WTC11 (cell line): ENCODE data around the gene KLHDC2.
"Not testable (repeated sequence)": the region's sequence is repeated elsewhere in the genome, so short reads cannot be mapped to it uniquely, and the experiment has no call there.

Experiments used
- ESRRA ChIP-seq: sonication (generic); formaldehyde crosslinking; IDR thresholded peaks from 2 replicates; pipeline ENCODE4 v1.8.1; 2022; ENCODE audit warnings: mild to moderate bottlenecking, missing genetic modification reagents, borderline replicate concordance
- FOXJ3 ChIP-seq: sonication (generic); formaldehyde crosslinking; IDR thresholded peaks from 2 replicates; pipeline ENCODE4 v1.9.0; 2021; ENCODE audit warnings: missing genetic modification reagents, mild to moderate bottlenecking, borderline replicate concordance
- SMAD3 ChIP-seq: sonication (generic); formaldehyde crosslinking; IDR thresholded peaks from 2 replicates; pipeline ENCODE4 v1.8.0; 2022; ENCODE audit warnings: missing genetic modification reagents, mild to moderate bottlenecking, borderline replicate concordance
- SP1 ChIP-seq: sonication (generic); formaldehyde crosslinking; conservative IDR thresholded peaks from 2 replicates; pipeline ENCODE4 v1.8.1; 2022; ENCODE audit warnings: missing genetic modification reagents
- ZNF121 ChIP-seq: sonication (generic); formaldehyde crosslinking; IDR thresholded peaks from 2 replicates; pipeline ENCODE4 v1.8.0; 2023; ENCODE audit warnings: missing genetic modification reagents
- ZNF138 ChIP-seq: sonication (generic); formaldehyde crosslinking; conservative IDR thresholded peaks from 2 replicates; pipeline ENCODE4 v1.8.1; 2022; ENCODE audit warnings: mild to moderate bottlenecking, moderate library complexity, missing genetic modification reagents
- ZNF232 ChIP-seq: sonication (generic); formaldehyde crosslinking; IDR thresholded peaks from 2 replicates; pipeline ENCODE4 v1.8.0; 2022; ENCODE audit warnings: mild to moderate bottlenecking, missing genetic modification reagents
- ZNF416 ChIP-seq: fragments of 250-450 bp; sonication (Bioruptor Pico); IDR thresholded peaks from 2 replicates; pipeline ENCODE4 v1.9.0; 2021; ENCODE audit warnings: mild to moderate bottlenecking, inconsistent platforms
- TF ChIP-seq, protein P1 (sequence below): sonication (generic); formaldehyde crosslinking; IDR thresholded peaks from 2 replicates; pipeline ENCODE4 v1.8.1; 2023; ENCODE audit warnings: mild to moderate bottlenecking, moderate library complexity, missing genetic modification reagents
- TF ChIP-seq, protein P2 (sequence below): sonication (generic); formaldehyde crosslinking; IDR thresholded peaks from 2 replicates; pipeline ENCODE4 v1.8.1; 2022; ENCODE audit warnings: low read depth, missing genetic modification reagents, borderline replicate concordance
- TF ChIP-seq, protein P3 (sequence below): fragments of 200-600 bp; IDR thresholded peaks from 2 replicates; pipeline ENCODE4 v1.8.0; 2022; ENCODE audit warnings: antibody characterized with exemption
- TF ChIP-seq, protein P4 (sequence below): sonication (generic); formaldehyde crosslinking; IDR thresholded peaks from 2 replicates; pipeline ENCODE4 v1.8.0; 2022; ENCODE audit warnings: mild to moderate bottlenecking, missing genetic modification reagents
- TF ChIP-seq, protein P5 (sequence below): sonication (generic); formaldehyde crosslinking; IDR thresholded peaks from 2 replicates; pipeline ENCODE4 v1.8.1; 2023; ENCODE audit warnings: mild to moderate bottlenecking, missing genetic modification reagents, moderate library complexity
- TF ChIP-seq, protein P6 (sequence below): sonication (generic); formaldehyde crosslinking; IDR thresholded peaks from 2 replicates; pipeline ENCODE4 v1.8.1; 2023; ENCODE audit warnings: mild to moderate bottlenecking, missing genetic modification reagents, moderate library complexity

DNA sequence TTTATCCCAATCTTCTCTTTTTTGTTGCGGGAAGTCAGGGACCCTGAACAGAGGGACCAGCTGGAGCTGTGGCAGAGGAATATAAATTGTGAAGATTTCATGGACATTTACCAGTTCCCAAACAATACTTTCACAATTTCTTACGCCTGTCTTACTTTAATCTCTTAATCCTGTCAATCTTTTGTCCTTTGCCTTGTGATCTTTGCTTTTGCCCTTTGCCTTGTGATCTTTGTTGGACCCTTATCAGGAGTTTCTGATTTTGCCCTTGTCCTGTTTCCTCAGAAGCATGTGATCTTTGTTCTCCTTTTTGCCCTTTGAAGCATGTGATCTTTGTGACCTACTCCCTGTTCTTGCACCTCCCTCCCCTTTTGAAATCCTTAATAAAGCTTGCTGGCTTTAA lies 48.2 kb downstream of the KLHDC2 start:
- TF ChIP-seq, protein P1, sequence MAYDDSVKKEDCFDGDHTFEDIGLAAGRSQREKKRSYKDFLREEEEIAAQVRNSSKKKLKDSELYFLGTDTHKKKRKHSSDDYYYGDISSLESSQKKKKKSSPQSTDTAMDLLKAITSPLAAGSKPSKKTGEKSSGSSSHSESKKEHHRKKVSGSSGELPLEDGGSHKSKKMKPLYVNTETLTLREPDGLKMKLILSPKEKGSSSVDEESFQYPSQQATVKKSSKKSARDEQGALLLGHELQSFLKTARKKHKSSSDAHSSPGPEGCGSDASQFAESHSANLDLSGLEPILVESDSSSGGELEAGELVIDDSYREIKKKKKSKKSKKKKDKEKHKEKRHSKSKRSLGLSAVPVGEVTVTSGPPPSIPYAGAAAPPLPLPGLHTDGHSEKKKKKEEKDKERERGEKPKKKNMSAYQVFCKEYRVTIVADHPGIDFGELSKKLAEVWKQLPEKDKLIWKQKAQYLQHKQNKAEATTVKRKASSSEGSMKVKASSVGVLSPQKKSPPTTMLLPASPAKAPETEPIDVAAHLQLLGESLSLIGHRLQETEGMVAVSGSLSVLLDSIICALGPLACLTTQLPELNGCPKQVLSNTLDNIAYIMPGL (CRISPR knock-in tag), result not testable (repeated sequence)
- TF ChIP-seq, protein P2, sequence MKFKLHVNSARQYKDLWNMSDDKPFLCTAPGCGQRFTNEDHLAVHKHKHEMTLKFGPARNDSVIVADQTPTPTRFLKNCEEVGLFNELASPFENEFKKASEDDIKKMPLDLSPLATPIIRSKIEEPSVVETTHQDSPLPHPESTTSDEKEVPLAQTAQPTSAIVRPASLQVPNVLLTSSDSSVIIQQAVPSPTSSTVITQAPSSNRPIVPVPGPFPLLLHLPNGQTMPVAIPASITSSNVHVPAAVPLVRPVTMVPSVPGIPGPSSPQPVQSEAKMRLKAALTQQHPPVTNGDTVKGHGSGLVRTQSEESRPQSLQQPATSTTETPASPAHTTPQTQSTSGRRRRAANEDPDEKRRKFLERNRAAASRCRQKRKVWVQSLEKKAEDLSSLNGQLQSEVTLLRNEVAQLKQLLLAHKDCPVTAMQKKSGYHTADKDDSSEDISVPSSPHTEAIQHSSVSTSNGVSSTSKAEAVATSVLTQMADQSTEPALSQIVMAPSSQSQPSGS (CRISPR knock-in tag), result not testable (repeated sequence)
- not testable (repeated sequence) for TF ChIP-seq FOXJ3 (CRISPR knock-in tag); ZNF232 (CRISPR knock-in tag); ZNF416; ESRRA (CRISPR knock-in tag); ZNF138; SP1 (CRISPR knock-in tag); ZNF121 (CRISPR knock-in tag); SMAD3 (CRISPR knock-in tag)
- TF ChIP-seq, protein P3, sequence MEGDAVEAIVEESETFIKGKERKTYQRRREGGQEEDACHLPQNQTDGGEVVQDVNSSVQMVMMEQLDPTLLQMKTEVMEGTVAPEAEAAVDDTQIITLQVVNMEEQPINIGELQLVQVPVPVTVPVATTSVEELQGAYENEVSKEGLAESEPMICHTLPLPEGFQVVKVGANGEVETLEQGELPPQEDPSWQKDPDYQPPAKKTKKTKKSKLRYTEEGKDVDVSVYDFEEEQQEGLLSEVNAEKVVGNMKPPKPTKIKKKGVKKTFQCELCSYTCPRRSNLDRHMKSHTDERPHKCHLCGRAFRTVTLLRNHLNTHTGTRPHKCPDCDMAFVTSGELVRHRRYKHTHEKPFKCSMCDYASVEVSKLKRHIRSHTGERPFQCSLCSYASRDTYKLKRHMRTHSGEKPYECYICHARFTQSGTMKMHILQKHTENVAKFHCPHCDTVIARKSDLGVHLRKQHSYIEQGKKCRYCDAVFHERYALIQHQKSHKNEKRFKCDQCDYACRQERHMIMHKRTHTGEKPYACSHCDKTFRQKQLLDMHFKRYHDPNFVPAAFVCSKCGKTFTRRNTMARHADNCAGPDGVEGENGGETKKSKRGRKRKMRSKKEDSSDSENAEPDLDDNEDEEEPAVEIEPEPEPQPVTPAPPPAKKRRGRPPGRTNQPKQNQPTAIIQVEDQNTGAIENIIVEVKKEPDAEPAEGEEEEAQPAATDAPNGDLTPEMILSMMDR, result not testable (repeated sequence)
- TF ChIP-seq, protein P4, sequence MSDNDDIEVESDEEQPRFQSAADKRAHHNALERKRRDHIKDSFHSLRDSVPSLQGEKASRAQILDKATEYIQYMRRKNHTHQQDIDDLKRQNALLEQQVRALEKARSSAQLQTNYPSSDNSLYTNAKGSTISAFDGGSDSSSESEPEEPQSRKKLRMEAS, result not testable (repeated sequence)
- TF ChIP-seq, protein P5, sequence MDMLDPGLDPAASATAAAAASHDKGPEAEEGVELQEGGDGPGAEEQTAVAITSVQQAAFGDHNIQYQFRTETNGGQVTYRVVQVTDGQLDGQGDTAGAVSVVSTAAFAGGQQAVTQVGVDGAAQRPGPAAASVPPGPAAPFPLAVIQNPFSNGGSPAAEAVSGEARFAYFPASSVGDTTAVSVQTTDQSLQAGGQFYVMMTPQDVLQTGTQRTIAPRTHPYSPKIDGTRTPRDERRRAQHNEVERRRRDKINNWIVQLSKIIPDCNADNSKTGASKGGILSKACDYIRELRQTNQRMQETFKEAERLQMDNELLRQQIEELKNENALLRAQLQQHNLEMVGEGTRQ (CRISPR knock-in tag), result not testable (repeated sequence)
- TF ChIP-seq, protein P6, sequence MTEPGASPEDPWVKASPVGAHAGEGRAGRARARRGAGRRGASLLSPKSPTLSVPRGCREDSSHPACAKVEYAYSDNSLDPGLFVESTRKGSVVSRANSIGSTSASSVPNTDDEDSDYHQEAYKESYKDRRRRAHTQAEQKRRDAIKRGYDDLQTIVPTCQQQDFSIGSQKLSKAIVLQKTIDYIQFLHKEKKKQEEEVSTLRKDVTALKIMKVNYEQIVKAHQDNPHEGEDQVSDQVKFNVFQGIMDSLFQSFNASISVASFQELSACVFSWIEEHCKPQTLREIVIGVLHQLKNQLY (CRISPR knock-in tag), result not testable (repeated sequence)
